Muscle layer of colon (tissue), 2 donors: ENCODE data around the gene LRP2BP.
"Not testable (repeated sequence)": the region's sequence is repeated elsewhere in the genome, so short reads cannot be mapped to it uniquely, and the experiment has no call there.

Source experiments
- H3K27ac ChIP-seq: one replicate; pipeline ENCODE4 v1.7.0; 2013; ENCODE audit warnings: low read depth, mild to moderate bottlenecking, low read length, moderate library complexity
- H3K27me3 ChIP-seq, 2 donors: one replicate each; pipeline ENCODE4 v1.7.0; 2013; ENCODE audit warnings: low read length in 2 of 2, mild to moderate bottlenecking in 2 of 2; ENCODE audit not compliant: insufficient read depth in 2 of 2, control insufficient read depth in 1 of 2
- H3K36me3 ChIP-seq: one replicate; pipeline ENCODE4 v1.7.0; 2013; ENCODE audit warnings: mild to moderate bottlenecking, low read length; ENCODE audit not compliant: insufficient read depth
- H3K4me1 ChIP-seq: one replicate; pipeline ENCODE4 v1.7.0; 2013; ENCODE audit warnings: mild to moderate bottlenecking, low read length; ENCODE audit not compliant: insufficient read depth
- H3K4me3 ChIP-seq, 2 donors: one replicate each; pipeline ENCODE4 v1.7.0; 2013; ENCODE audit warnings: low read length in 2 of 2, low read depth in 1 of 2, mild to moderate bottlenecking in 1 of 2, moderate library complexity in 1 of 2
- H3K9ac ChIP-seq: one replicate; pipeline ENCODE4 v1.7.0; 2013; ENCODE audit warnings: low read length
- H3K9me3 ChIP-seq: one replicate; pipeline ENCODE4 v1.7.0; 2013; ENCODE audit warnings: mild to moderate bottlenecking, low read length
- donor health status: abdominal sarcoma.
- donor health status: Adenocarcinoma of cecum.

Gene LRP2BP

DNA sequence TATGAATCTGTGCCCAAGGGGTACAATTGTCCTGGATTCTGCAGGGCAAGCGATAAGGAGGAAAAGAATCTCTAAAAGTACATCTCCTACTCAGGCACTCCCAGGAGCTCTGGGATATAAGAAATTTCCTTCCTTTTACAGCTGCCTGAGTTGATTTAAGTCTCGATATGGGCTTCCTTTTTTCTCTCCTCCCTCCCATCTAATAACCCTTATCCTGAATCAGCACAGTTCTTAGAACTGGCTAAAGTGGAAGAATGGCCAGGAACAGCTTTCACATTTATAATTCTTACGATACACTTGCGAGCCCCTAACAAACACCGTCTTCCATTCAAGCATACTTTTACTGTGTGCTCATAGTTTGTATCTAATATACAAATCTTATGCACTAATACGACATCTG, 21.2 kb downstream of the LRP2BP start:
- Histone ChIP-seq H3K9ac (no peak overlapping the region), H3K36me3 (peaks cover 4% of the 10 kb centered on the region), H3K4me3 (no peak overlapping the region), H3K9me3 (no peaks in the 10 kb centered on the region), H3K4me1 (no peaks in the 10 kb centered on the region), H3K27me3 (no peaks in the 10 kb centered on the region), H3K27ac (no peak overlapping the region)

DNA sequence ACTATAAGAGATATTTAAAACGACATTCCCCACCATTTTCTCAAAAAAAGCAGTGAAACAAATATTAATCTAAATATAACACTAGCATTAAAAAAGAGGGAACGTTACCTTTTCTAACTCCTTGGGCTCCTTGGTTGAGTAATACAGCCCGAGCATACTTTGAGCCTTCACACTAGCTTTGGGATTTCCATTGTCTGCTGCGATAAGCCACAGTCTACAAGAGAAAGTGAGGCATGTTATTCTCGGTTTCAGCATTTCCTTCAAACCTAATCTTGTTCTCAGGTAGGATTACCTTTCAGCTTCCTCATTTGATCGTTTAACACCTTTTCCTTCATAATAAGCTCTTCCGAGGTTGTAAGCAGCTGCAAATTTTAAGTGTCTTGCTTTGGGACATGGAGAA, 21.7 kb downstream of the LRP2BP start:
- Histone ChIP-seq H3K4me1 (no peaks in the 10 kb centered on the region), H3K27ac (no peak overlapping the region), H3K9ac (no peak overlapping the region), H3K4me3 (no peak overlapping the region), H3K9me3 (no peaks in the 10 kb centered on the region), H3K27me3 (no peaks in the 10 kb centered on the region), H3K36me3 (peaks cover 4% of the 10 kb centered on the region)

DNA sequence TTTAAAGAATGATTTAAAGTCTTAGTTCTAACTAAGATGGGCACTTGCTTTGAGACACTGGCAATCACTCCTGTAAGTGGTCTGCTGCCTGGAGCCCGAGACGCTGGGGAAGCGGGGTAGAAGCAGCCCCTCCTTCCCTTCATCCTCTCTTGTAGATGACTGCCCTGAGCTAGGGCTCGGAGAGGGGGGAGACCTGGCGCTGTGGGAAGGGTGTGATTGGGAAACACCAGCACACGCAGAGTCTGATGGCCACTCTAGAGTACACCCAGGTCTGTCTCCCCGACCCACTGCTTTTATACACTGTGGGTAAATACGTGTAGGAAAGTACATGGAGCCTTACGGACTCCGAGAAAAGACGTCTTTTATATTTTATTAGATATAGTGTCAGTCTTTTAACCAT, 24.0 kb downstream of the LRP2BP start:
- Histone ChIP-seq H3K36me3 (peaks cover 4% of the 10 kb centered on the region), H3K4me3 (no peak overlapping the region), H3K9ac (no peak overlapping the region), H3K4me1 (no peaks in the 10 kb centered on the region), H3K27me3 (no peaks in the 10 kb centered on the region), H3K9me3 (no peaks in the 10 kb centered on the region), H3K27ac (no peak overlapping the region)

DNA sequence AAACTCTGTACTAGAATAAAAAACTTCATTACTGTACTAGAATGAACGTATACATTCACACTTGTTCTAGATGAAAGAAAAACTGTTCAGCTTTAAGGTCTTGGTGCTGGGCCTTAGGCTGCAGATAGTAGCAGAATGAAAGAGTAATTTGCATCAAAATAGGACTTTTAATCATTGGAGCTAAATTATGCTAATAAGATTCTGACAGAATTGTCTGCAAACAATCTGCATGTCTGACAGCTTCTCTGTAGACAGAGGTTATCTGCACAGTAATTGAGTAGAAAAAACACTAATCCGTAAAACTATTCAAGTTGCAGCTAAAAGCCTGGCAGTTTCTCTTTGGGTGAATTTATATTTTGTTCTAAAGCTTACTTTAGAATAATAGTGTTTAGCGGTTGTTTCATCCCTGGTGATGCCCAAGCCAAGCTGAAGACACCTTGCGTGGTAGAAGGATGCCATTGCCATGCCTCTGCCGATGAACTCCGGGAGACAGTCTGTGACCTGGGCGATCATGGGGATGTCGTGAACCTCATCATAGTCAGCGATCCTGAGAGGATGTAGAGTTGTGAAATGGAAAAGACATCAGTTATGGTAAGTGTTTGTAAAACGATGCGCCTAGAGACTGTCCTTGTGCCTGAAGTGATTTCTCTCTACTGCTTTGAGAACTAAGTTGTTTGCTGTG, 25.3 kb downstream of the LRP2BP start:
- Histone ChIP-seq H3K27me3 (no peaks in the 10 kb centered on the region), H3K9me3 (no peaks in the 10 kb centered on the region), H3K27ac (no peak overlapping the region), H3K4me3 (no peak overlapping the region), H3K4me1 (no peaks in the 10 kb centered on the region), H3K9ac (no peak overlapping the region), H3K36me3 (peaks cover 4% of the 10 kb centered on the region)

DNA sequence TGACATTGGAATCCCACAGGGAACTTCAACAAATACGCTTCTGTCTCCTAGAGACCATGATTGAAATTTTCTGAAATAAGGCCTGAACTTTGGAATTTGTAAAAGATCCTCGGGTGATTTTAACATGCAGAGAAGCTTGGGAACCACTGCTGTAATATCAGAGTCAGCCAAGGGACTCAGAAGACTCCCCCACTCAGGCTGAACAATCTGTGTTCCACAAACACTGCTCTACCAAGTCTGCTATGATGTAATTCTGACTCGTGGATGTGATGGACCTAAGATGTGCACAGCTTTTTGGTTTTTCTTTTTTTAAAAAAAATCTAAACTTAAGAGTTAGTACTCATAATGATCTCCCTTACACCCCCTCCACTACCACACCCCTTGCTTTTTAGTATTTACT, 26.0 kb downstream of the LRP2BP start:
- H3K4me3 ChIP-seq = no peak overlapping the region
- H3K27ac ChIP-seq = no peak overlapping the region
- no peaks in the 10 kb centered on the region for H3K9me3 ChIP-seq
- no peaks in the 10 kb centered on the region for H3K4me1 ChIP-seq
- H3K27me3 ChIP-seq = no peaks in the 10 kb centered on the region
- no peak overlapping the region for H3K9ac ChIP-seq
- H3K36me3 ChIP-seq = peaks cover 4% of the 10 kb centered on the region

DNA sequence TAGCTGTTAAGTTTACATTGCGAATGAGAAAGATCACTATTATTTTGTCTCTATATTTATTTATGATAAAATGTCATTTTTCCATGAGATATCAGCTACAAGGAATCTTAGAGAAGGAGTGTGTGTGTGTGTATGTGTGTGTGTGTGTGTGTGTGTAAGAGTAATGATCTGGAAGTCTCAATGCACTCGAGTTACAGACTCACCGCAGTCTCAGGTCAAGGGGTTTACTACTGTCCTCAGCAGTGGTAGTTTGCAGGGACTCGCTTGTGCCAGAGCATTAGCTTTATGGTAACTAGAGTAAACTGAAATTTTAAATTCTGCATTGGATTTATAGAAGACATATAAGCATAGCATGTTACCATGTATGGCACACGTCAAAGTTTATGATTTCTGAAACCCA, 30.8 kb downstream of the LRP2BP start:
- H3K9ac ChIP-seq = no peak overlapping the region
- H3K27me3 ChIP-seq = no peaks in the 10 kb centered on the region
- H3K9me3 ChIP-seq = no peaks in the 10 kb centered on the region
- no peaks in the 10 kb centered on the region for H3K36me3 ChIP-seq
- H3K4me1 ChIP-seq = no peaks in the 10 kb centered on the region
- no peak overlapping the region for H3K4me3 ChIP-seq
- no peak overlapping the region for H3K27ac ChIP-seq

DNA sequence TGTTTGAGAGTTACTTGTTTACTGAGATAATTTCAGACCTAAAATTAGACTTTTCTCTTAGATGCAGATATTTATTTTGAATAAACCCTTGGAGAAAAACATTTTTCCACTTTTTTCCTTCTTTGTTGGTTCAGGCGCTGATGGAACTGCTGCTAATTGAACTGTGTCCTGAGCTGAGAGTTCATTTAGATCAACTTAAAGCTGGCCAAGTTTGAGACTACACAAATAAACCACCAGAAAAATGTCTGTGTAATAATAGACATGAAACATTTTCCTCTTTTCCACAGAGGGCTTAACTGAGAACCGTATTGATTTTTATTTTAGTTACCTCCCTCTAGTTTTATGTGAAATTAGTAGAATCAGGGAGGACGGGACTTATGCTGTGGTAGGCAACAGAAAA, 32.5 kb downstream of the LRP2BP start:
- no peak overlapping the region for H3K9ac ChIP-seq
- no peaks in the 10 kb centered on the region for H3K36me3 ChIP-seq
- no peaks in the 10 kb centered on the region for H3K9me3 ChIP-seq
- H3K27me3 ChIP-seq = no peaks in the 10 kb centered on the region
- no peak overlapping the region for H3K27ac ChIP-seq
- no peak overlapping the region for H3K4me3 ChIP-seq
- no peaks in the 10 kb centered on the region for H3K4me1 ChIP-seq

DNA sequence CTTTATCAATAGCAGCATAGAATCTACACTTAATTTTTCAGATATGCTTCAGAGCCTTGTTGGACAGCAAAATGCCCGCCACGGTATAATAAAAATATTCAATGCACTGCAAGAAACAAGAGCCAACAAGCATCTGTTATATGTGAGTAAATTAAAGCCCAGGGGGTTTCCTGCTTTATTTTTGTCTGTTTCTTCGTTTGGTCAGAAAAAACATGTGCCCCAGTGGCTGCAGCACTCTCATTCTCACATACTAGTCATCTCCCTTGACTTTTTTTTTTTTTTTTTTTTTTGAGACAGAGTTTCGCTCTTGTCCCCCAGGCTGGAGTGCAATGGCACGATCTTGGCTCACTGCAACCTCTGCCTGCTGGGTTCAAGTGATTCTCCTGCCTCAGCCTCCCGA, 33.2 kb downstream of the LRP2BP start:
- not testable (repeated sequence) for H3K9ac ChIP-seq, H3K9me3 ChIP-seq, H3K36me3 ChIP-seq, H3K27me3 ChIP-seq, H3K4me1 ChIP-seq, H3K27ac ChIP-seq, H3K4me3 ChIP-seq

DNA sequence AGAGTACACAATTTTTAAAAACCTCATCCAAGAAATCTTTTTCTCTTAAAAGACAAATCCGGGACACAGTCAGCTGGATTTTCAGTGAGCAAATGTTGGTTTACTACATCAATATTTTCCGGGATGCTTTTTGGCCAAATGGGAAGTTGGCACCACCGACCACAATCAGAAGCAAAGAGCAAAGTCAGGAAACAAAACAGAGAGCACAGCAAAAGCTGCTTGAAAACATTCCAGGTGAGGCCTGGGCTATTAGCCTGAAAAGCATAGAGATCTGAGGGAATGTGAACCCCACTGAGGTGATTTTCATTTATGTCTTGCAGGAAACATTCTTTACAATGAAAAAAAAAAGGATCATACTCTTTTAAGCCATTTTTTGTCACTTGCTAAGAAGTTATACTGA, 33.9 kb downstream of the LRP2BP start:
- Histone ChIP-seq H3K9ac (no peak overlapping the region), H3K36me3 (no peaks in the 10 kb centered on the region), H3K27me3 (no peaks in the 10 kb centered on the region), H3K27ac (no peak overlapping the region), H3K9me3 (no peaks in the 10 kb centered on the region), H3K4me1 (no peaks in the 10 kb centered on the region), H3K4me3 (no peak overlapping the region)

DNA sequence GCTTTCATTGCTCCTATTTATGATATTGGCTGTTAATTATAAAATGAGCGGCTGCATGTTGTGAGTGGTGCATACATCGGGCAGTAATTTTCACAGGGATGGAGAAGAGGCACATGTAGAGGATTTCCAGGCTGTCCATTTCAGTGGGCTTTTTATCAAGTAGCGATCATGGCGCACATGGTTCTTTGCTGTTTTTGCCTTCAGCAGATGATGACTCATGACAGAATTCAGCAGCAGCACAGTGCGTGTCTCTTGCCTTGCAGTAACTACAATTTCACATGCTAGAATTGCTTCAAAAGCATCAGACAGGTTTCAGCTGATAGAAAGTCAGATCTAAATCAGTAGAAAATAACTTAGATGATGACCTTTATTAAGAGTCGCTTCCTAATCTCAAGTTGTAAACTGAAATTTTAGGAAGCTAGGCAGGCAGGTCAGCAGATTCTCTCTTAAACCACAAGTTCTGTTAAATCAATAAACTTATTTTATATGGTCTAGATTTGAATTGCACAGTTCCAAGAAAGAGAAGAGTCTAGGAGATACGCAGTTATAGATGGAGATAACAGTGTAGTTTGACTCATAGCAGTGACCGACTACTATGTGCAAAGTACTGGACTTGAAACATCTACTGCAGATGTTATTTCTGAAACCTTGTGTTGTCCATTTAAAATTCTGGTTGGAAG, 35.8 kb downstream of the LRP2BP start:
- H3K9me3 ChIP-seq = no peaks in the 10 kb centered on the region

DNA sequence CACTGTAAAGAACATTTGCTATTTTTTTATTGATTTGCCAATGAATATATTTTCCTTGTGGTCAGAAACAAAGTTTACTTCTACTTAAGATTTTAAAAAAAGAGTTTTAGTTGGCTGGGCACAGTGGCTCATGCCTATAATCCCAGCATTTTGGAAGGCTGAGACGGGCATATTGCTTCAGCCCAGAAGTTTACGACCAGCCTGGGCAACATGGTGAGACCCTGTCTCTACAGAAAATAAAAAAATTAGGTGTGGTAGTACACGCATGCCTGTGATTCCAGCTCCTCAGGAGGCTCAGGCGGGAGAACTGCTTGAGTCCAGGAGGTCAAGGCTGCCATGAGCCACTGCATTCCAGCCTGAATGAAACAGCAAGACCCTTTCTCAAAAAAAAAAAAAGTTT, 36.8 kb downstream of the LRP2BP start:
- Histone ChIP-seq H3K9me3 (no peaks in the 10 kb centered on the region), H3K36me3 (peaks cover 3% of the 10 kb centered on the region), H3K27ac (no peak overlapping the region), H3K4me1 (no peaks in the 10 kb centered on the region), H3K27me3 (no peaks in the 10 kb centered on the region), H3K9ac (no peak overlapping the region), H3K4me3 (no peak overlapping the region)

More for the DNA sequence above, 35.8 kb downstream of the LRP2BP start:
- Histone ChIP-seq H3K27ac (no peak overlapping the region), H3K9ac (no peak overlapping the region), H3K36me3 (no peaks in the 10 kb centered on the region), H3K4me1 (no peaks in the 10 kb centered on the region), H3K4me3 (no peak overlapping the region), H3K27me3 (no peaks in the 10 kb centered on the region)

DNA sequence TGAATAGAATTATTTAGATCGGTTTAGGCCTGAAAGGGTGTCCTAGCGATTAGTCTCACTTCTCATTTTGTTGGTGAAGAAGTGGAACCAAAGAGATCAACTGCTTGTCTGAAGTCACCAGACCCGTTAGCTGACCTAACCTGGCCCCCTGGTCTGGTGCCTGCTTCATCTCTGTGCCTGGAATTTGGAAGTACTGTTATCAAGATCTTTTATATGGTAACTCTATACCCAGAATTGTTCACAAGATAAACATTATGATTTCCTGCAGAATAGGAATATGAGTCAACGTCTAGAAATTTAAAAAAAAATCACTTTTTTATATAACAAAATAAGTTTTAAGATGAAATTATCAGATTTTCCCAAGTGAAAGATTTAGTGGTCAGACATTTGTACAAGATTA, 37.2 kb downstream of the LRP2BP start:
- H3K36me3 ChIP-seq = peaks cover 3% of the 10 kb centered on the region
- H3K9me3 ChIP-seq = no peaks in the 10 kb centered on the region

More for the DNA sequence above, 37.2 kb downstream of the LRP2BP start:
- Histone ChIP-seq H3K27me3 (no peaks in the 10 kb centered on the region), H3K4me1 (no peaks in the 10 kb centered on the region), H3K27ac (no peak overlapping the region), H3K9ac (no peak overlapping the region), H3K4me3 (no peak overlapping the region)
